CD14-positive monocyte (primary cell): ENCODE results near the gene CBR4. TPM values are rescaled to one million over a fixed set of nuclear protein-coding genes. Genes with fewer than 3 reads are reported as not detected.

Experiments used
- DNase-seq, 3 donors: peaks; one replicate each; pipeline ENCODE4 v3.0.0-alpha.2; 2011 to 2022
- H2AFZ ChIP-seq: 2 replicates; pipeline ENCODE4 v1.6.0; 2012; ENCODE audit warnings: mild to moderate bottlenecking, low read depth, low read length, inconsistent platforms; ENCODE audit not compliant: insufficient read depth, poor library complexity, severe bottlenecking
- H3K27ac ChIP-seq, 2 donors: 1 replicate in 1 of 2; 2 replicates in 1 of 2; pipeline ENCODE4 v1.5.1; 2012 to 2013; ENCODE audit warnings: low read length in 2 of 2, control low read depth in 1 of 2, inconsistent platforms in 1 of 2, low read depth in 1 of 2, mild to moderate bottlenecking in 1 of 2
- H3K27me3 ChIP-seq, 2 donors: one replicate each; pipeline versions ENCODE4 v1.6.0 to v1.6.1; 2011 to 2013; ENCODE audit warnings: low read length in 2 of 2; ENCODE audit not compliant: control insufficient read depth in 2 of 2, insufficient read depth in 2 of 2
- H3K36me3 ChIP-seq, 2 donors: replicated peaks in 1 of 2; 1 replicate in 1 of 2; 2 replicates in 1 of 2; pipeline versions ENCODE4 v1.5.1 to v1.6.1; 2012 to 2013; ENCODE audit warnings: low read length in 2 of 2, control low read depth in 1 of 2, inconsistent platforms in 1 of 2, mild to moderate bottlenecking in 1 of 2; ENCODE audit not compliant: insufficient read depth in 2 of 2, control insufficient read depth in 1 of 2
- H3K4me1 ChIP-seq, 2 donors: 1 replicate in 1 of 2; 2 replicates in 1 of 2; pipeline versions ENCODE4 v1.5.1 to v1.6.1; 2012 to 2013; ENCODE audit warnings: low read length in 2 of 2, control low read depth in 1 of 2, inconsistent platforms in 1 of 2, mild to moderate bottlenecking in 1 of 2, moderate library complexity in 1 of 2; ENCODE audit not compliant: insufficient read depth in 2 of 2, control insufficient read depth in 1 of 2
- H3K4me2 ChIP-seq: replicated peaks from 2 replicates; pipeline ENCODE3; 2012; ENCODE audit warnings: low read length, moderate library complexity, mild to moderate bottlenecking; ENCODE audit not compliant: poor library complexity, severe bottlenecking; ENCODE audit errors: extremely low read depth
- H3K4me3 ChIP-seq, 3 experiments: fragments of 200-600 bp in 1 of 3; sonication (generic) in 1 of 3; replicated peaks in 1 of 3; 1 replicate in 2 of 3; 2 replicates in 1 of 3; pipeline ENCODE4 v1.5.1; 2011 to 2013; ENCODE audit warnings: low read length in 3 of 3, mild to moderate bottlenecking in 3 of 3, control low read depth in 2 of 3, low read depth in 2 of 3, inconsistent platforms in 1 of 3, moderate library complexity in 1 of 3
- H3K79me2 ChIP-seq: 2 replicates; pipeline ENCODE4 v1.6.0; 2012; ENCODE audit warnings: mild to moderate bottlenecking, control low read depth, inconsistent platforms, low read length, moderate library complexity; ENCODE audit not compliant: insufficient read depth
- H3K9ac ChIP-seq: 2 replicates; pipeline ENCODE4 v1.6.0; 2017; ENCODE audit warnings: low read length, mild to moderate bottlenecking; ENCODE audit not compliant: insufficient read depth, poor library complexity, severe bottlenecking
- H3K9me3 ChIP-seq, 2 donors: replicated peaks in 1 of 2; 1 replicate in 1 of 2; 2 replicates in 1 of 2; pipeline versions ENCODE4 v1.5.1 to v1.6.1; 2012 to 2013; ENCODE audit warnings: low read length in 2 of 2, control low read depth in 1 of 2; ENCODE audit not compliant: control insufficient read depth in 1 of 2, insufficient read depth in 1 of 2
- H4K20me1 ChIP-seq: 2 replicates; pipeline ENCODE4 v1.6.0; 2012; ENCODE audit warnings: mild to moderate bottlenecking, low read length, control low read depth, moderate library complexity; ENCODE audit not compliant: insufficient read depth
- H3K27ac Mint-ChIP-seq, 7 donors: one replicate each; pipeline ENCODE4 v1.8.0; 2020; ENCODE audit warnings: mild to moderate bottlenecking in 7 of 7, mixed read lengths in 7 of 7, moderate library complexity in 6 of 7, inconsistent platforms in 2 of 7
- H3K27me3 Mint-ChIP-seq, 3 donors: one replicate each; pipeline ENCODE4 v1.8.0; 2021 to 2022; ENCODE audit warnings: low read depth in 3 of 3, mild to moderate bottlenecking in 3 of 3, mixed read lengths in 3 of 3, moderate library complexity in 3 of 3, inconsistent platforms in 1 of 3
- H3K36me3 Mint-ChIP-seq, 2 donors: one replicate each; pipeline ENCODE4 v1.8.0; 2020; ENCODE audit warnings: mixed read lengths in 2 of 2, inconsistent platforms in 1 of 2, mild to moderate bottlenecking in 1 of 2
- H3K4me1 Mint-ChIP-seq: one replicate; pipeline ENCODE4 v1.8.0; 2020; ENCODE audit warnings: mild to moderate bottlenecking, mixed read lengths
- H3K4me3 Mint-ChIP-seq, 2 donors: one replicate each; pipeline ENCODE4 v1.8.0; 2020; ENCODE audit warnings: mild to moderate bottlenecking in 2 of 2, mixed read lengths in 2 of 2, moderate library complexity in 1 of 2
- H3K9me3 Mint-ChIP-seq, 7 donors: one replicate each; pipeline ENCODE4 v1.8.0; 2020 to 2022; ENCODE audit warnings: mixed read lengths in 7 of 7, mild to moderate bottlenecking in 6 of 7, moderate library complexity in 6 of 7, inconsistent platforms in 2 of 7
- CTCF ChIP-seq: fragments of 200-600 bp; IDR thresholded peaks from one replicate; pipeline ENCODE4 v1.8.0; 2022; ENCODE audit warnings: antibody characterized with exemption, mild to moderate bottlenecking
- WGBS: methylation state at CpG from one replicate; pipeline ENCODE4 v1.1.5; 2013; ENCODE audit warnings: missing lambda C conversion rate; ENCODE audit not compliant: insufficient coverage; 5-methylcytosine and 5-hydroxymethylcytosine counted together
- intact Hi-C, 2 donors: fragments of 100-400 bp; cut with micrococcal nuclease; formaldehyde crosslinking; loops; one replicate each; pipeline versions ENCODE4 v1.15.0 to v1.15.1; 2023
- polyA plus RNA-seq, 3 donors: library from polyadenylated mRNA; depleted of rRNA in 1 of 3; unstranded in 2 of 3; stranded (reverse) in 1 of 3; fragments of 300-500 nt in 2 of 3; fragments of >200 nt in 1 of 3; fragmentation: Illumina TruSeq in 2 of 3; gene quantifications; 1 replicate in 2 of 3; 2 replicates in 1 of 3; pipeline ENCODE4 v1.2.3, GENCODE V29; 2012 to 2021

Gene CBR4
- polyA plus RNA-seq, 3 donors = 2.8 to 4.2 (median 4.1) TPM

GRCh38 chr4:168995537-168996295 is 14.3 kb downstream of the CBR4 start:
- Mint-ChIP-seq H3K27ac (no peak overlapping the region), H3K4me3 (no peak overlapping the region), H3K27me3 (no peaks in the 10 kb centered on the region), H3K4me1 (peaks cover 22% of the 10 kb centered on the region), H3K36me3 (peaks cover 56 to 60% of the 10 kb centered on the region in 2 donors), H3K9me3 (no peaks in the 10 kb centered on the region)
- H2AFZ ChIP-seq = no peak overlapping the region
- WGBS = no CpG with 5 or more reads among the region's 2 CpGs
- H3K9ac ChIP-seq = no peak overlapping the region
- no peak for TF ChIP-seq CTCF
- no peak overlapping the region for H3K4me3 ChIP-seq
- H3K36me3 ChIP-seq = peaks cover 36 to 58% of the 10 kb centered on the region in 2 donors
- H3K9me3 ChIP-seq = no peaks in the 10 kb centered on the region
- H3K4me2 ChIP-seq = no peak overlapping the region
- H3K27me3 ChIP-seq = no peaks in the 10 kb centered on the region
- no peaks in the 10 kb centered on the region for H3K79me2 ChIP-seq
- no peak for DNase-seq
- H3K4me1 ChIP-seq = peaks cover 0 to 8% of the 10 kb centered on the region in 2 donors
- intact Hi-C loops = no loop called here
- peaks cover 6% of the 10 kb centered on the region for H4K20me1 ChIP-seq
- no peak overlapping the region for H3K27ac ChIP-seq

DNA sequence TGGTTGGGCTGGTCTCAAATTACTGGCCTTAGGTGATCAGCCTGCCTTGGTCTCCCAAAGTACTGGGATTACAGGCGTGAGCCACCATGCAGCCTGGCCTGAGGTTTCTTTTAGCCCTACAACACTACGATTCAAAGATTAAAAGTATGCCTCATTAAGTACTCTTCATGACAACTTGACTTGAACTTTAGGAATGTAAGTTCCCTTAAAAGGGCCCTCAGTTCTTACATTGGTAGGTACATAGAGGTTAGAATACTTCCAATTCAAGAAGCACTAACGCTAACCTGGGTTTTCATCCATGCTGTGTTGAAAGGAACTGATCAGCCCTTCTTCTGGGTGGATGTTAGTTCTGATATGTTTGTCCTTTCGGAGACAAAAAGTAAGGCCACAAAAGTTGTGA is 15.1 kb downstream of the CBR4 start:
- H3K9me3 Mint-ChIP-seq = no peaks in the 10 kb centered on the region
- Histone ChIP-seq H3K4me2 (no peak overlapping the region), H3K27me3 (no peaks in the 10 kb centered on the region), H2AFZ (no peak overlapping the region), H3K36me3 (peaks cover 29 to 57% of the 10 kb centered on the region in 2 donors), H3K9ac (no peak overlapping the region), H3K4me1 (peaks cover 0 to 8% of the 10 kb centered on the region in 2 donors), H3K79me2 (no peaks in the 10 kb centered on the region), H3K4me3 (no peak overlapping the region), H3K9me3 (no peaks in the 10 kb centered on the region), H4K20me1 (peaks cover 6% of the 10 kb centered on the region), H3K27ac (no peak overlapping the region)
- peaks cover 51 to 59% of the 10 kb centered on the region in 2 donors for H3K36me3 Mint-ChIP-seq
- H3K4me1 Mint-ChIP-seq = peaks cover 22% of the 10 kb centered on the region
- no peaks in the 10 kb centered on the region for H3K27me3 Mint-ChIP-seq
- H3K4me3 Mint-ChIP-seq = no peak overlapping the region
- intact Hi-C loops = no loop called here
- no peak for TF ChIP-seq CTCF
- H3K27ac Mint-ChIP-seq = no peak overlapping the region
- DNase-seq = no peak
- WGBS = 100% methylated on average over 3 of the region's 4 CpGs
